Gastroesophageal sphincter (tissue), 4 donors: Measurements from ENCODE around the gene NID2. TPM values are rescaled to one million over a fixed set of nuclear protein-coding genes. Genes with fewer than 3 reads are reported as not detected.

Source experiments
- ATAC-seq: fragments of 150-250 bp; one replicate; pipeline ENCODE4 v1.9.1; 2016; ENCODE audit warnings: mild to moderate bottlenecking, moderate library complexity
- H3K27ac ChIP-seq, 4 donors: fragments of 200-600 bp; sonication (generic) in 3 of 4; 1 replicate in 3 of 4; 2 replicates in 1 of 4; pipeline ENCODE4 v1.5.1; 2016 to 2019
- H3K27me3 ChIP-seq: fragments of 200-600 bp; sonication (generic); one replicate; pipeline ENCODE4 v1.5.1; 2019
- H3K36me3 ChIP-seq, 2 donors: fragments of 200-600 bp; sonication (generic); one replicate each; pipeline ENCODE4 v1.5.1; 2019; ENCODE audit warnings: control low read depth in 1 of 2
- H3K4me1 ChIP-seq, 3 donors: fragments of 200-600 bp; sonication (generic); 1 replicate in 2 of 3; 2 replicates in 1 of 3; pipeline ENCODE4 v1.5.1; 2016 to 2019; ENCODE audit warnings: control low read depth in 2 of 3
- H3K4me3 ChIP-seq, 2 donors: fragments of 200-600 bp; sonication (generic); one replicate each; pipeline ENCODE4 v1.5.1; 2019; ENCODE audit warnings: mild to moderate bottlenecking in 1 of 2, moderate library complexity in 1 of 2
- H3K9me3 ChIP-seq, 3 donors: fragments of 200-600 bp; sonication (generic); one replicate each; pipeline ENCODE4 v1.5.1; 2017 to 2019; ENCODE audit warnings: control low read depth in 2 of 3
- CTCF ChIP-seq, 4 experiments: fragments of 200-600 bp in 2 of 4; fragments of 450-650 bp in 2 of 4; sonication (generic) in 1 of 4; IDR thresholded peaks; one replicate each; pipeline ENCODE4 v1.5.1; 2017 to 2019; ENCODE audit warnings: antibody characterized with exemption in 4 of 4, mild to moderate bottlenecking in 2 of 4, moderate library complexity in 2 of 4
- EP300 ChIP-seq: sonication (generic); formaldehyde crosslinking; IDR thresholded peaks from one replicate; pipeline ENCODE4 v1.6.1; 2017; ENCODE audit warnings: antibody characterized with exemption, mild to moderate bottlenecking
- POLR2A ChIP-seq, 2 donors: fragments of 450-650 bp; IDR thresholded peaks; one replicate each; pipeline ENCODE4 v1.6.1; 2017; ENCODE audit warnings: antibody characterized with exemption in 2 of 2, mild to moderate bottlenecking in 2 of 2, moderate library complexity in 1 of 2
- POLR2AphosphoS5 ChIP-seq: sonication (generic); formaldehyde crosslinking; IDR thresholded peaks from one replicate; pipeline ENCODE4 v1.6.1; 2017; ENCODE audit warnings: antibody characterized with exemption
- WGBS, 2 donors: methylation state at CpG; one replicate each; pipeline ENCODE4 v1.1.5; 2018; ENCODE audit warnings: low coverage in 1 of 2; 5-methylcytosine and 5-hydroxymethylcytosine counted together
- total RNA-seq, 4 donors: library from RNA; depleted of rRNA; stranded (reverse); fragments of >200 nt; gene quantifications; one replicate each; pipeline ENCODE4 v1.1.0, GENCODE V29; 2016

NID2 gene
- total RNA-seq, 4 donors from 2014 or later: 35.0 to 71.9 (median 63.3) TPM

- TF ChIP-seq EP300 (no peak), POLR2A (IDR thresholded peaks at IDR 0.05) (no peak), POLR2AphosphoS5 (no peak), CTCF (IDR thresholded peaks at IDR 0.05) (no peak)
- H3K27me3 ChIP-seq: no peaks in the 10 kb centered on the region
- no peak for ATAC-seq
- peaks cover 19 to 85% of the 10 kb centered on the region in 2 donors for H3K36me3 ChIP-seq
- no peak overlapping the region for H3K4me3 ChIP-seq
- H3K4me1 ChIP-seq: peaks cover 0 to 73% (median 16%) of the 10 kb centered on the region in 3 donors
- H3K27ac ChIP-seq: peak overlapping the region in 2 of 4 donors; percentile 7 to 80
- H3K9me3 ChIP-seq: no peaks in the 10 kb centered on the region
- WGBS, 2 donors: 77 to 79% methylated on average over 2 of the region's 2 CpGs
These were observed 63.2 kb downstream of the NID2 start for GRCh38 chr14:52005625-52006024.

DNA sequence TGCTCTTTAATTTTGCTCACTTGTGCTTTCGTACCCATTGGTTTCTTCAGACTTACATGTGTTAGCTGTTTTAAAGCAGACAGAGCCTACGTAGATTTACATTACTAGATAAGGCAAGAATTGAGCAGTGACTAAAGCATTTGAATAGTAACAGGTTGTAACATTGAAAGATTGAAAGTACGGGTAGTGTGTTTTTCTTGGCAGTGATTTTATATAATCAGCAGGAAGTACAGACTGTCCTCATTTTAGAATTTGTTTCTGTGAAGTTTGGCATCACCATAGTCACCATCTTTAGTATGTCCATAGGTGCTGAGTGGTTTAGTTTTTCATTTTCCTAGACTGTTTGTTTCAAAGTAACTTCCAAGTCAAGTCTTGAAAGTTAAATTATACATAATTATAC lies 65.5 kb downstream of the NID2 start:
- no peak overlapping the region for H3K4me3 ChIP-seq
- H3K27me3 ChIP-seq: no peaks in the 10 kb centered on the region
- H3K36me3 ChIP-seq: peaks cover 19 to 85% of the 10 kb centered on the region in 2 donors
- peak overlapping the region; percentile 80 to 92 (median 83) for H3K27ac ChIP-seq
- TF ChIP-seq EP300 (peak; percentile 48), CTCF (IDR thresholded peaks at IDR 0.05) (no peak), POLR2AphosphoS5 (peak; percentile 87), POLR2A (IDR thresholded peaks at IDR 0.05) (no peak)
- WGBS, 2 donors: 28 to 50% methylated on average over 3 of the region's 3 CpGs
- H3K9me3 ChIP-seq: no peaks in the 10 kb centered on the region
- peak; percentile 79 for ATAC-seq
- peaks cover 0 to 86% (median 20%) of the 10 kb centered on the region in 3 donors for H3K4me1 ChIP-seq

GRCh38 chr14:52002542-52002941 lies 66.3 kb downstream of the NID2 start:
- Histone ChIP-seq H3K36me3 (peaks cover 15 to 83% of the 10 kb centered on the region in 2 donors), H3K27me3 (no peaks in the 10 kb centered on the region), H3K27ac (peak overlapping the region; percentile 80 to 92 (median 83)), H3K4me1 (peaks cover 0 to 84% (median 20%) of the 10 kb centered on the region in 3 donors), H3K9me3 (no peaks in the 10 kb centered on the region), H3K4me3 (no peak overlapping the region)
- 73 to 76% methylated on average over 2 to 4 of the region's 4 CpGs for WGBS, 2 donors
- no peak for ATAC-seq
- TF ChIP-seq CTCF (IDR thresholded peaks at IDR 0.05) (no peak), EP300 (no peak), POLR2AphosphoS5 (no peak), POLR2A (IDR thresholded peaks at IDR 0.05) (no peak)

GRCh38 chr14:52000696-52001095 lies 68.2 kb downstream of the NID2 start:
- peaks cover 8 to 66% of the 10 kb centered on the region in 2 donors for H3K36me3 ChIP-seq
- H3K4me1 ChIP-seq: peaks cover 0 to 82% (median 20%) of the 10 kb centered on the region in 3 donors
- no peak for TF ChIP-seq CTCF (IDR thresholded peaks at IDR 0.05)
- TF ChIP-seq POLR2A (IDR thresholded peaks at IDR 0.05): no peak
- TF ChIP-seq EP300: no peak
- TF ChIP-seq POLR2AphosphoS5: no peak

GRCh38 chr14:52000019-52000582 lies 68.8 kb downstream of the NID2 start:
- H3K36me3 ChIP-seq: peaks cover 6 to 66% of the 10 kb centered on the region in 2 donors
- H3K9me3 ChIP-seq: no peaks in the 10 kb centered on the region
- TF ChIP-seq POLR2A (IDR thresholded peaks at IDR 0.05) (no peak), EP300 (no peak), POLR2AphosphoS5 (no peak), CTCF (IDR thresholded peaks at IDR 0.05) (no peak)
- peaks cover 0 to 76% (median 20%) of the 10 kb centered on the region in 3 donors for H3K4me1 ChIP-seq
- ATAC-seq: no peak
- 37 to 79% methylated on average over 2 to 3 of the region's 3 CpGs for WGBS, 2 donors
- H3K4me3 ChIP-seq: no peak overlapping the region
- no peaks in the 10 kb centered on the region for H3K27me3 ChIP-seq
- H3K27ac ChIP-seq: peak overlapping the region in 2 of 4 donors; percentile 31 to 36

More at GRCh38 chr14:52000696-52001095, 68.2 kb downstream of the NID2 start:
- ATAC-seq: no peak
- 52 to 71% methylated on average over 3 of the region's 3 CpGs for WGBS, 2 donors
- H3K27me3 ChIP-seq: no peaks in the 10 kb centered on the region
- no peak overlapping the region for H3K4me3 ChIP-seq
- H3K9me3 ChIP-seq: no peaks in the 10 kb centered on the region
- peak overlapping the region in 3 of 4 donors; percentile 31 to 36 (median 34) for H3K27ac ChIP-seq
